OCI-LY7 (cell line): ENCODE measurements around the gene CCDC92.

ENCODE experiments used
- CTCF ChIP-seq: fragments of 200-600 bp; sonication (generic); conservative IDR thresholded peaks from 2 replicates; pipeline ENCODE4 v1.5.1; 2014; ENCODE audit warnings: mild to moderate bottlenecking, antibody characterized with exemption, low read length, moderate library complexity, mixed read lengths
- EZH2phosphoT487 ChIP-seq: fragments of 200-600 bp; sonication (generic); IDR thresholded peaks from 2 replicates; pipeline ENCODE4 v1.6.1; 2018; ENCODE audit warnings: low read depth, borderline replicate concordance, mild to moderate bottlenecking, mixed run types, antibody characterized with exemption, low read length, moderate library complexity, mixed read lengths

- no peak for TF ChIP-seq CTCF
- no peak for TF ChIP-seq EZH2phosphoT487
These were observed 59.9 kb downstream of the CCDC92 start for GRCh38 chr12:123912415-123913380.
